Fibroblast of lung (primary cell): Measurements from ENCODE around the gene WDR81.

ENCODE experiments used
- CTCF ChIP-seq, 2 donors: IDR thresholded peaks in 1 of 2; conservative IDR thresholded peaks in 1 of 2; 1 replicate in 1 of 2; 2 replicates in 1 of 2; pipeline ENCODE4 v1.5.1; 2011 to 2012; ENCODE audit warnings: low read length in 2 of 2, control low read depth in 1 of 2, inconsistent platforms in 1 of 2, low read depth in 1 of 2, mild to moderate bottlenecking in 1 of 2
- EZH2 ChIP-seq: IDR thresholded peaks from 2 replicates; pipeline ENCODE4 v1.5.1; 2012; ENCODE audit warnings: low read length, control low read depth, mild to moderate bottlenecking; ENCODE audit errors: missing control alignments

- TF ChIP-seq CTCF (conservative IDR thresholded peaks at IDR 0.05 in 1 of 2, IDR thresholded peaks at IDR 0.05 in 1 of 2; ENCODE audit: low read depth in 1 of 2, low read length in 2 of 2) (no peak), EZH2 (no peak)
These were observed 12.7 kb upstream of the WDR81 start for GRCh38 chr17:1711804-1712203.
